ENCODE measurements around the gene CD276. TPM values are rescaled to one million over a fixed set of nuclear protein-coding genes. Genes with fewer than 3 reads are reported as not detected.
"Not testable (repeated sequence)": the region's sequence is repeated elsewhere in the genome, so short reads cannot be mapped to it uniquely, and the experiment has no call there.

Gene CD276
- 1 to 10 TPM in 1 of 2 donors, under 1 TPM in 1; 0.73 to 2.5 TPM for total RNA-seq

GRCh38 chr15:73683777-73684580 lies at the start of gene CD276:
Gene CD276, plus strand, starts transcription at chr15:73684383. Its CDS starts 15,257 bp downstream, at chr15:73699640.
- Mint-ChIP-seq H3K27ac (no peak within 1 kb of the TSS), H3K9me3 (no peaks in the 10 kb centered on the region), H3K36me3 (no peaks in the 10 kb centered on the region)
- DNase-seq (ENCODE audit: low spot score in 2 of 2) (no peak), ATAC-seq (peak; percentile 65 to 66)

- ATAC-seq (no peak), DNase-seq (ENCODE audit: low spot score in 2 of 2) (no peak)
- H3K9me3 Mint-ChIP-seq: peaks cover 0 to 4% of the 10 kb centered on the region in 2 donors
- H3K27ac Mint-ChIP-seq: no peak overlapping the region
- peaks cover 5% of the 10 kb centered on the region in 2 donors for H3K36me3 Mint-ChIP-seq
These were observed 46.7 kb upstream of the CD276 start for GRCh38 chr15:73637527-73637926.

GRCh38 chr15:73639464-73639863 lies 44.7 kb upstream of the CD276 start:
- H3K9me3 Mint-ChIP-seq; ATAC-seq; DNase-seq (ENCODE audit: low spot score in 2 of 2); H3K27ac Mint-ChIP-seq; H3K36me3 Mint-ChIP-seq: not testable (repeated sequence)

- peaks cover 0 to 21% of the 10 kb centered on the region in 2 donors for H3K36me3 Mint-ChIP-seq
- H3K27ac Mint-ChIP-seq: no peak overlapping the region
- ATAC-seq (no peak), DNase-seq (ENCODE audit: low spot score in 2 of 2) (no peak)
- peaks cover 0 to 16% of the 10 kb centered on the region in 2 donors for H3K9me3 Mint-ChIP-seq
These were observed 36.7 kb upstream of the CD276 start for GRCh38 chr15:73647259-73648013.

- Mint-ChIP-seq H3K27ac (no peak overlapping the region), H3K9me3 (peaks cover 0 to 16% of the 10 kb centered on the region in 2 donors), H3K36me3 (peaks cover 0 to 24% of the 10 kb centered on the region in 2 donors)
- DNase-seq (ENCODE audit: low spot score in 2 of 2) (no peak), ATAC-seq (no peak)
These were observed 36.2 kb upstream of the CD276 start for GRCh38 chr15:73648014-73648295.

GRCh38 chr15:73650416-73651126 lies 33.6 kb upstream of the CD276 start:
- H3K36me3 Mint-ChIP-seq: peaks cover 0 to 26% of the 10 kb centered on the region in 2 donors
- H3K27ac Mint-ChIP-seq: peak overlapping the region; percentile 88 to 93
- peak; percentile 93 to 94 for ATAC-seq
- no peak for DNase-seq (ENCODE audit: low spot score in 2 of 2)
- peaks cover 0 to 16% of the 10 kb centered on the region in 2 donors for H3K9me3 Mint-ChIP-seq

GRCh38 chr15:73654659-73655058 lies 29.5 kb upstream of the CD276 start:
- Mint-ChIP-seq H3K9me3 (peaks cover 0 to 16% of the 10 kb centered on the region in 2 donors), H3K36me3 (peaks cover 0 to 26% of the 10 kb centered on the region in 2 donors), H3K27ac (no peak overlapping the region)
- ATAC-seq: no peak
- DNase-seq (ENCODE audit: low spot score in 2 of 2): no peak

GRCh38 chr15:73655724-73656123 lies 28.5 kb upstream of the CD276 start:
- DNase-seq (ENCODE audit: low spot score in 2 of 2) (no peak), ATAC-seq (no peak)
- no peak overlapping the region for H3K27ac Mint-ChIP-seq
- H3K9me3 Mint-ChIP-seq: peaks cover 0 to 12% of the 10 kb centered on the region in 2 donors
- peaks cover 0 to 19% of the 10 kb centered on the region in 2 donors for H3K36me3 Mint-ChIP-seq

- no peaks in the 10 kb centered on the region for H3K9me3 Mint-ChIP-seq
- no peak for DNase-seq (ENCODE audit: low spot score in 2 of 2)
- ATAC-seq: no peak
- no peak overlapping the region for H3K27ac Mint-ChIP-seq
- no peaks in the 10 kb centered on the region for H3K36me3 Mint-ChIP-seq
These were observed 25.5 kb upstream of the CD276 start for GRCh38 chr15:73658645-73659044.

GRCh38 chr15:73660455-73660854 lies 23.7 kb upstream of the CD276 start:
- Mint-ChIP-seq H3K36me3 (no peaks in the 10 kb centered on the region), H3K27ac (no peak overlapping the region), H3K9me3 (no peaks in the 10 kb centered on the region)
- ATAC-seq: no peak
- no peak for DNase-seq (ENCODE audit: low spot score in 2 of 2)

GRCh38 chr15:73674587-73674986 lies 9.6 kb upstream of the CD276 start:
- Mint-ChIP-seq H3K36me3 (no peaks in the 10 kb centered on the region), H3K27ac (no peak overlapping the region), H3K9me3 (no peaks in the 10 kb centered on the region)
- no peak for DNase-seq (ENCODE audit: low spot score in 2 of 2)
- ATAC-seq: peak; percentile 24 to 68

GRCh38 chr15:73677146-73677607 lies 7.0 kb upstream of the CD276 start:
- Mint-ChIP-seq H3K9me3 (no peaks in the 10 kb centered on the region), H3K36me3 (no peaks in the 10 kb centered on the region), H3K27ac (no peak overlapping the region)
- DNase-seq (ENCODE audit: low spot score in 2 of 2) (peak in 1 of 2 donors; percentile 45), ATAC-seq (peak; percentile 53 to 62)

GRCh38 chr15:73677733-73678132 lies 6.5 kb upstream of the CD276 start:
- ATAC-seq (no peak), DNase-seq (ENCODE audit: low spot score in 2 of 2) (no peak)
- Mint-ChIP-seq H3K9me3 (no peaks in the 10 kb centered on the region), H3K27ac (no peak overlapping the region), H3K36me3 (no peaks in the 10 kb centered on the region)

GRCh38 chr15:73678498-73678897 lies 5.7 kb upstream of the CD276 start:
- H3K9me3 Mint-ChIP-seq: no peaks in the 10 kb centered on the region
- no peak overlapping the region for H3K27ac Mint-ChIP-seq
- H3K36me3 Mint-ChIP-seq: no peaks in the 10 kb centered on the region
- ATAC-seq: no peak
- no peak for DNase-seq (ENCODE audit: low spot score in 2 of 2)

- Mint-ChIP-seq H3K9me3 (no peaks in the 10 kb centered on the region), H3K36me3 (no peaks in the 10 kb centered on the region), H3K27ac (no peak overlapping the region)
- no peak for DNase-seq (ENCODE audit: low spot score in 2 of 2)
- ATAC-seq: no peak
These were observed 5.0 kb upstream of the CD276 start for GRCh38 chr15:73679180-73679579.

GRCh38 chr15:73679964-73680363 lies 4.2 kb upstream of the CD276 start:
- no peaks in the 10 kb centered on the region for H3K36me3 Mint-ChIP-seq
- no peak for ATAC-seq
- H3K27ac Mint-ChIP-seq: no peak overlapping the region
- no peaks in the 10 kb centered on the region for H3K9me3 Mint-ChIP-seq
- DNase-seq (ENCODE audit: low spot score in 2 of 2): no peak

- DNase-seq (ENCODE audit: low spot score in 2 of 2): no peak
- Mint-ChIP-seq H3K9me3 (no peaks in the 10 kb centered on the region), H3K36me3 (no peaks in the 10 kb centered on the region), H3K27ac (no peak overlapping the region)
- peak; percentile 38 to 70 for ATAC-seq
These were observed 3.6 kb upstream of the CD276 start for GRCh38 chr15:73680549-73680948.
